WTC11 (cell line): Measurements from ENCODE around the gene BIRC2. TPM values are rescaled to one million over a fixed set of nuclear protein-coding genes. Genes with fewer than 3 reads are reported as not detected.

Experiments used
- ATAC-seq: fragments of 200-7000 bp; cut with Tn5 transposase; 2 replicates; pipeline ENCODE4 v1.10.0; 2021; ENCODE audit warnings: mild to moderate bottlenecking, moderate library complexity
- CTCF ChIA-PET: fragments of 300-600 bp; sonication (Branson Sonifier 250); formaldehyde crosslinking; loops from one replicate; lab custom pipeline; 2021; ENCODE audit warnings: antibody characterized with exemption; lab: Charles Lee
- POLR2A ChIA-PET: fragments of 350-600 bp; sonication (Branson Sonifier 250); formaldehyde crosslinking; loops from one replicate; lab custom pipeline; 2021; ENCODE audit warnings: antibody characterized with exemption; lab: Charles Lee
- DNase-seq: peaks from one replicate; pipeline ENCODE4 v3.0.0; 2021; ENCODE audit warnings: low spot score
- H3K27ac Mint-ChIP-seq: 2 replicates; pipeline ENCODE4 v1.8.0; 2021; ENCODE audit warnings: mixed read lengths
- H3K27me3 Mint-ChIP-seq: 2 replicates; pipeline ENCODE4 v1.8.0; 2021; ENCODE audit warnings: low read depth, mild to moderate bottlenecking, moderate library complexity, mixed read lengths
- H3K36me3 Mint-ChIP-seq: 2 replicates; pipeline ENCODE4 v1.8.0; 2021; ENCODE audit warnings: mixed read lengths
- H3K4me1 Mint-ChIP-seq: 2 replicates; pipeline ENCODE4 v1.8.0; 2022; ENCODE audit warnings: mixed read lengths
- H3K4me3 Mint-ChIP-seq: 2 replicates; pipeline ENCODE4 v1.8.0; 2021; ENCODE audit warnings: mild to moderate bottlenecking, moderate library complexity, mixed read lengths
- H3K9me3 Mint-ChIP-seq: 2 replicates; pipeline ENCODE4 v1.8.0; 2021; ENCODE audit warnings: mixed read lengths
- CREM ChIP-seq: sonication (generic); formaldehyde crosslinking; IDR thresholded peaks from 2 replicates; pipeline ENCODE4 v1.8.1; 2022; ENCODE audit warnings: mild to moderate bottlenecking, missing genetic modification reagents, moderate library complexity
- ESRRA ChIP-seq: sonication (generic); formaldehyde crosslinking; IDR thresholded peaks from 2 replicates; pipeline ENCODE4 v1.8.1; 2022; ENCODE audit warnings: mild to moderate bottlenecking, missing genetic modification reagents, borderline replicate concordance
- ETV6 ChIP-seq: sonication (generic); formaldehyde crosslinking; IDR thresholded peaks from 2 replicates; pipeline ENCODE4 v1.8.1; 2022; ENCODE audit warnings: mild to moderate bottlenecking, missing genetic modification reagents
- FOXJ3 ChIP-seq: sonication (generic); formaldehyde crosslinking; IDR thresholded peaks from 2 replicates; pipeline ENCODE4 v1.9.0; 2021; ENCODE audit warnings: missing genetic modification reagents, mild to moderate bottlenecking, borderline replicate concordance
- ZNF317 ChIP-seq: sonication (generic); formaldehyde crosslinking; IDR thresholded peaks from 2 replicates; pipeline ENCODE4 v1.8.1; 2023; ENCODE audit warnings: low read depth, mild to moderate bottlenecking, moderate library complexity, missing genetic modification reagents, borderline replicate concordance
- ZNF423 ChIP-seq: fragments of 250-450 bp; sonication (Bioruptor Pico); IDR thresholded peaks from 2 replicates; pipeline ENCODE4 v2.1.2; 2022; ENCODE audit warnings: mild to moderate bottlenecking, moderate library complexity
- total RNA-seq: library from RNA; stranded (reverse); gene quantifications from 3 replicates; pipeline ENCODE4 v1.2.3, GENCODE V29; 2021
- TF ChIP-seq, protein P1 (sequence below): sonication (generic); formaldehyde crosslinking; IDR thresholded peaks from 2 replicates; pipeline ENCODE4 v1.8.1; 2023; ENCODE audit warnings: mild to moderate bottlenecking, missing genetic modification reagents, moderate library complexity
- TF ChIP-seq, protein P2 (sequence below): sonication (generic); formaldehyde crosslinking; IDR thresholded peaks from 2 replicates; pipeline ENCODE4 v1.8.1; 2022; ENCODE audit warnings: low read depth, missing genetic modification reagents, borderline replicate concordance
- TF ChIP-seq, protein P3 (sequence below): sonication (generic); formaldehyde crosslinking; IDR thresholded peaks from 2 replicates; pipeline ENCODE4 v1.8.1; 2022; ENCODE audit warnings: mild to moderate bottlenecking, missing genetic modification reagents, moderate library complexity, borderline replicate concordance
- TF ChIP-seq, protein P4 (sequence below): sonication (generic); formaldehyde crosslinking; IDR thresholded peaks from 2 replicates; pipeline ENCODE4 v1.8.1; 2023; ENCODE audit warnings: mild to moderate bottlenecking, moderate library complexity, missing genetic modification reagents
- TF ChIP-seq, protein P5 (sequence below): sonication (generic); formaldehyde crosslinking; IDR thresholded peaks from 2 replicates; pipeline ENCODE4 v1.8.1; 2023; ENCODE audit warnings: mild to moderate bottlenecking, missing genetic modification reagents, borderline replicate concordance
- TF ChIP-seq, protein P6 (sequence below): sonication (generic); formaldehyde crosslinking; conservative IDR thresholded peaks from 2 replicates; pipeline ENCODE4 v1.8.1; 2023; ENCODE audit warnings: mild to moderate bottlenecking, low read depth, missing genetic modification reagents, moderate library complexity
- TF ChIP-seq, protein P7 (sequence below): fragments of 200-600 bp; IDR thresholded peaks from 2 replicates; pipeline ENCODE4 v1.8.0; 2022; ENCODE audit warnings: antibody characterized with exemption
- TF ChIP-seq, protein P8 (sequence below): sonication (generic); formaldehyde crosslinking; IDR thresholded peaks from 2 replicates; pipeline ENCODE4 v1.8.0; 2022; ENCODE audit warnings: missing genetic modification reagents
- TF ChIP-seq, protein P9 (sequence below): sonication (generic); formaldehyde crosslinking; IDR thresholded peaks from 2 replicates; pipeline ENCODE4 v1.8.0; 2022; ENCODE audit warnings: mild to moderate bottlenecking, missing genetic modification reagents

Gene BIRC2
- total RNA-seq, 1 experiment from 2014 or later, result 22.3 TPM

DNA sequence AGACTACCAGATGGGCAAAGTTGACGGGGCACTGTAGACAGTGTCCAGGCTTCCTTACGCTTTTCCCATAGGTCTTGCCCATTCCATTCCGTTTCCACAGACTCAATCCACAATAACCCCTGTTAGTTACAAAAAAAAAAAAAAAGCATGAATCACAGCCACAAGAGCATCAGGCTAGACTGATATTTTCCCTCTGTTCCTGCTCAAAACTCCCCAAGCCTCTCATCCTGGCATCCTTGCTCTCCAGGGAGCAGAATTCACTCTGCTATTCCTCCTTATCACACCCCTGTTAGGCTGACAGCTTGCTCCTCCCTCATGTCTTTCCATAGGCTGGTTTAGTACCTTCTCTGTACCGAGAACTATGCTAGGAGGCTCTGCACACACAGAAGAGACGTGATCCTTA is 63.4 kb downstream of the BIRC2 start (continued):
- TF ChIP-seq, protein P1, sequence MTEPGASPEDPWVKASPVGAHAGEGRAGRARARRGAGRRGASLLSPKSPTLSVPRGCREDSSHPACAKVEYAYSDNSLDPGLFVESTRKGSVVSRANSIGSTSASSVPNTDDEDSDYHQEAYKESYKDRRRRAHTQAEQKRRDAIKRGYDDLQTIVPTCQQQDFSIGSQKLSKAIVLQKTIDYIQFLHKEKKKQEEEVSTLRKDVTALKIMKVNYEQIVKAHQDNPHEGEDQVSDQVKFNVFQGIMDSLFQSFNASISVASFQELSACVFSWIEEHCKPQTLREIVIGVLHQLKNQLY, result no peak
- TF ChIP-seq CREM (CRISPR knock-in tag) (no peak), FOXJ3 (CRISPR knock-in tag) (no peak), ZNF423 (CRISPR knock-in tag) (no peak)
- TF ChIP-seq, protein P2, sequence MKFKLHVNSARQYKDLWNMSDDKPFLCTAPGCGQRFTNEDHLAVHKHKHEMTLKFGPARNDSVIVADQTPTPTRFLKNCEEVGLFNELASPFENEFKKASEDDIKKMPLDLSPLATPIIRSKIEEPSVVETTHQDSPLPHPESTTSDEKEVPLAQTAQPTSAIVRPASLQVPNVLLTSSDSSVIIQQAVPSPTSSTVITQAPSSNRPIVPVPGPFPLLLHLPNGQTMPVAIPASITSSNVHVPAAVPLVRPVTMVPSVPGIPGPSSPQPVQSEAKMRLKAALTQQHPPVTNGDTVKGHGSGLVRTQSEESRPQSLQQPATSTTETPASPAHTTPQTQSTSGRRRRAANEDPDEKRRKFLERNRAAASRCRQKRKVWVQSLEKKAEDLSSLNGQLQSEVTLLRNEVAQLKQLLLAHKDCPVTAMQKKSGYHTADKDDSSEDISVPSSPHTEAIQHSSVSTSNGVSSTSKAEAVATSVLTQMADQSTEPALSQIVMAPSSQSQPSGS (CRISPR knock-in tag), result no peak
- TF ChIP-seq, protein P3, sequence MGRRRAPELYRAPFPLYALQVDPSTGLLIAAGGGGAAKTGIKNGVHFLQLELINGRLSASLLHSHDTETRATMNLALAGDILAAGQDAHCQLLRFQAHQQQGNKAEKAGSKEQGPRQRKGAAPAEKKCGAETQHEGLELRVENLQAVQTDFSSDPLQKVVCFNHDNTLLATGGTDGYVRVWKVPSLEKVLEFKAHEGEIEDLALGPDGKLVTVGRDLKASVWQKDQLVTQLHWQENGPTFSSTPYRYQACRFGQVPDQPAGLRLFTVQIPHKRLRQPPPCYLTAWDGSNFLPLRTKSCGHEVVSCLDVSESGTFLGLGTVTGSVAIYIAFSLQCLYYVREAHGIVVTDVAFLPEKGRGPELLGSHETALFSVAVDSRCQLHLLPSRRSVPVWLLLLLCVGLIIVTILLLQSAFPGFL (CRISPR knock-in tag), result no peak
- TF ChIP-seq, protein P4, sequence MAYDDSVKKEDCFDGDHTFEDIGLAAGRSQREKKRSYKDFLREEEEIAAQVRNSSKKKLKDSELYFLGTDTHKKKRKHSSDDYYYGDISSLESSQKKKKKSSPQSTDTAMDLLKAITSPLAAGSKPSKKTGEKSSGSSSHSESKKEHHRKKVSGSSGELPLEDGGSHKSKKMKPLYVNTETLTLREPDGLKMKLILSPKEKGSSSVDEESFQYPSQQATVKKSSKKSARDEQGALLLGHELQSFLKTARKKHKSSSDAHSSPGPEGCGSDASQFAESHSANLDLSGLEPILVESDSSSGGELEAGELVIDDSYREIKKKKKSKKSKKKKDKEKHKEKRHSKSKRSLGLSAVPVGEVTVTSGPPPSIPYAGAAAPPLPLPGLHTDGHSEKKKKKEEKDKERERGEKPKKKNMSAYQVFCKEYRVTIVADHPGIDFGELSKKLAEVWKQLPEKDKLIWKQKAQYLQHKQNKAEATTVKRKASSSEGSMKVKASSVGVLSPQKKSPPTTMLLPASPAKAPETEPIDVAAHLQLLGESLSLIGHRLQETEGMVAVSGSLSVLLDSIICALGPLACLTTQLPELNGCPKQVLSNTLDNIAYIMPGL (CRISPR knock-in tag), result no peak

DNA sequence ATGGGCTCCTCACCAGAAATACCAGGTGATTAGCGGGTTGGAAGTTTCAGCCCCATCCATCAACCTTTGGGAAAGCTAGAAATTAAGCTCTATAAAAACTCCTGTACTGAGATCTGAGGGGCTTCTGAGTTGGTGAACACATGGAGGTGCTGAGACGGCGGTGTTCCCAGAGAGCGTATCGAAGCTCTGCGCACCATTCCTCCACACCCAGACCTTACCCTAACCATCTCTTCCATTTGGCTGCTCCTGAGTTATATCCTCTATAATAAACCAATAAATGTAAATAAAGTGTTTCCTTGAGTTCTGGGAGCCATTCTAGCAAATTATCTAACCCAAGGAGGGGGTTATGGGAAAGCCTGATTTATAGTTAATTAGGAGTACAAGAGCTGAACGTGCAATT is 64.1 kb downstream of the BIRC2 start:
- no peaks in the 10 kb centered on the region for H3K27me3 Mint-ChIP-seq
- peaks cover 2% of the 10 kb centered on the region; the same call in 1 of the 2 replicates for H3K36me3 Mint-ChIP-seq
- H3K9me3 Mint-ChIP-seq, result no peaks in the 10 kb centered on the region
- DNase-seq (no peak), ATAC-seq (no peak)
- H3K4me1 Mint-ChIP-seq, result peaks cover 23% of the 10 kb centered on the region
- no peak overlapping the region for H3K4me3 Mint-ChIP-seq
- ChIA-PET CTCF (interaction anchor here (0.6 kb wide), 1 partner anchor 17 kb away, joined by 3 read pairs; no protein-coding TSS in a partner anchor), POLR2A (no interaction called here)
- H3K27ac Mint-ChIP-seq, result no peak overlapping the region
- TF ChIP-seq, protein P5, sequence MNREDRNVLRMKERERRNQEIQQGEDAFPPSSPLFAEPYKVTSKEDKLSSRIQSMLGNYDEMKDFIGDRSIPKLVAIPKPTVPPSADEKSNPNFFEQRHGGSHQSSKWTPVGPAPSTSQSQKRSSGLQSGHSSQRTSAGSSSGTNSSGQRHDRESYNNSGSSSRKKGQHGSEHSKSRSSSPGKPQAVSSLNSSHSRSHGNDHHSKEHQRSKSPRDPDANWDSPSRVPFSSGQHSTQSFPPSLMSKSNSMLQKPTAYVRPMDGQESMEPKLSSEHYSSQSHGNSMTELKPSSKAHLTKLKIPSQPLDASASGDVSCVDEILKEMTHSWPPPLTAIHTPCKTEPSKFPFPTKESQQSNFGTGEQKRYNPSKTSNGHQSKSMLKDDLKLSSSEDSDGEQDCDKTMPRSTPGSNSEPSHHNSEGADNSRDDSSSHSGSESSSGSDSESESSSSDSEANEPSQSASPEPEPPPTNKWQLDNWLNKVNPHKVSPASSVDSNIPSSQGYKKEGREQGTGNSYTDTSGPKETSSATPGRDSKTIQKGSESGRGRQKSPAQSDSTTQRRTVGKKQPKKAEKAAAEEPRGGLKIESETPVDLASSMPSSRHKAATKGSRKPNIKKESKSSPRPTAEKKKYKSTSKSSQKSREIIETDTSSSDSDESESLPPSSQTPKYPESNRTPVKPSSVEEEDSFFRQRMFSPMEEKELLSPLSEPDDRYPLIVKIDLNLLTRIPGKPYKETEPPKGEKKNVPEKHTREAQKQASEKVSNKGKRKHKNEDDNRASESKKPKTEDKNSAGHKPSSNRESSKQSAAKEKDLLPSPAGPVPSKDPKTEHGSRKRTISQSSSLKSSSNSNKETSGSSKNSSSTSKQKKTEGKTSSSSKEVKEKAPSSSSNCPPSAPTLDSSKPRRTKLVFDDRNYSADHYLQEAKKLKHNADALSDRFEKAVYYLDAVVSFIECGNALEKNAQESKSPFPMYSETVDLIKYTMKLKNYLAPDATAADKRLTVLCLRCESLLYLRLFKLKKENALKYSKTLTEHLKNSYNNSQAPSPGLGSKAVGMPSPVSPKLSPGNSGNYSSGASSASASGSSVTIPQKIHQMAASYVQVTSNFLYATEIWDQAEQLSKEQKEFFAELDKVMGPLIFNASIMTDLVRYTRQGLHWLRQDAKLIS (CRISPR knock-in tag), result no peak
- TF ChIP-seq, protein P1, result no peak
- TF ChIP-seq ZNF317, result no peak
- TF ChIP-seq, protein P6, sequence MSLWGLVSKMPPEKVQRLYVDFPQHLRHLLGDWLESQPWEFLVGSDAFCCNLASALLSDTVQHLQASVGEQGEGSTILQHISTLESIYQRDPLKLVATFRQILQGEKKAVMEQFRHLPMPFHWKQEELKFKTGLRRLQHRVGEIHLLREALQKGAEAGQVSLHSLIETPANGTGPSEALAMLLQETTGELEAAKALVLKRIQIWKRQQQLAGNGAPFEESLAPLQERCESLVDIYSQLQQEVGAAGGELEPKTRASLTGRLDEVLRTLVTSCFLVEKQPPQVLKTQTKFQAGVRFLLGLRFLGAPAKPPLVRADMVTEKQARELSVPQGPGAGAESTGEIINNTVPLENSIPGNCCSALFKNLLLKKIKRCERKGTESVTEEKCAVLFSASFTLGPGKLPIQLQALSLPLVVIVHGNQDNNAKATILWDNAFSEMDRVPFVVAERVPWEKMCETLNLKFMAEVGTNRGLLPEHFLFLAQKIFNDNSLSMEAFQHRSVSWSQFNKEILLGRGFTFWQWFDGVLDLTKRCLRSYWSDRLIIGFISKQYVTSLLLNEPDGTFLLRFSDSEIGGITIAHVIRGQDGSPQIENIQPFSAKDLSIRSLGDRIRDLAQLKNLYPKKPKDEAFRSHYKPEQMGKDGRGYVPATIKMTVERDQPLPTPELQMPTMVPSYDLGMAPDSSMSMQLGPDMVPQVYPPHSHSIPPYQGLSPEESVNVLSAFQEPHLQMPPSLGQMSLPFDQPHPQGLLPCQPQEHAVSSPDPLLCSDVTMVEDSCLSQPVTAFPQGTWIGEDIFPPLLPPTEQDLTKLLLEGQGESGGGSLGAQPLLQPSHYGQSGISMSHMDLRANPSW (CRISPR knock-in tag), result no peak
- TF ChIP-seq, protein P7, sequence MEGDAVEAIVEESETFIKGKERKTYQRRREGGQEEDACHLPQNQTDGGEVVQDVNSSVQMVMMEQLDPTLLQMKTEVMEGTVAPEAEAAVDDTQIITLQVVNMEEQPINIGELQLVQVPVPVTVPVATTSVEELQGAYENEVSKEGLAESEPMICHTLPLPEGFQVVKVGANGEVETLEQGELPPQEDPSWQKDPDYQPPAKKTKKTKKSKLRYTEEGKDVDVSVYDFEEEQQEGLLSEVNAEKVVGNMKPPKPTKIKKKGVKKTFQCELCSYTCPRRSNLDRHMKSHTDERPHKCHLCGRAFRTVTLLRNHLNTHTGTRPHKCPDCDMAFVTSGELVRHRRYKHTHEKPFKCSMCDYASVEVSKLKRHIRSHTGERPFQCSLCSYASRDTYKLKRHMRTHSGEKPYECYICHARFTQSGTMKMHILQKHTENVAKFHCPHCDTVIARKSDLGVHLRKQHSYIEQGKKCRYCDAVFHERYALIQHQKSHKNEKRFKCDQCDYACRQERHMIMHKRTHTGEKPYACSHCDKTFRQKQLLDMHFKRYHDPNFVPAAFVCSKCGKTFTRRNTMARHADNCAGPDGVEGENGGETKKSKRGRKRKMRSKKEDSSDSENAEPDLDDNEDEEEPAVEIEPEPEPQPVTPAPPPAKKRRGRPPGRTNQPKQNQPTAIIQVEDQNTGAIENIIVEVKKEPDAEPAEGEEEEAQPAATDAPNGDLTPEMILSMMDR, result no peak
- TF ChIP-seq ETV6 (CRISPR knock-in tag), result no peak
- TF ChIP-seq, protein P8, sequence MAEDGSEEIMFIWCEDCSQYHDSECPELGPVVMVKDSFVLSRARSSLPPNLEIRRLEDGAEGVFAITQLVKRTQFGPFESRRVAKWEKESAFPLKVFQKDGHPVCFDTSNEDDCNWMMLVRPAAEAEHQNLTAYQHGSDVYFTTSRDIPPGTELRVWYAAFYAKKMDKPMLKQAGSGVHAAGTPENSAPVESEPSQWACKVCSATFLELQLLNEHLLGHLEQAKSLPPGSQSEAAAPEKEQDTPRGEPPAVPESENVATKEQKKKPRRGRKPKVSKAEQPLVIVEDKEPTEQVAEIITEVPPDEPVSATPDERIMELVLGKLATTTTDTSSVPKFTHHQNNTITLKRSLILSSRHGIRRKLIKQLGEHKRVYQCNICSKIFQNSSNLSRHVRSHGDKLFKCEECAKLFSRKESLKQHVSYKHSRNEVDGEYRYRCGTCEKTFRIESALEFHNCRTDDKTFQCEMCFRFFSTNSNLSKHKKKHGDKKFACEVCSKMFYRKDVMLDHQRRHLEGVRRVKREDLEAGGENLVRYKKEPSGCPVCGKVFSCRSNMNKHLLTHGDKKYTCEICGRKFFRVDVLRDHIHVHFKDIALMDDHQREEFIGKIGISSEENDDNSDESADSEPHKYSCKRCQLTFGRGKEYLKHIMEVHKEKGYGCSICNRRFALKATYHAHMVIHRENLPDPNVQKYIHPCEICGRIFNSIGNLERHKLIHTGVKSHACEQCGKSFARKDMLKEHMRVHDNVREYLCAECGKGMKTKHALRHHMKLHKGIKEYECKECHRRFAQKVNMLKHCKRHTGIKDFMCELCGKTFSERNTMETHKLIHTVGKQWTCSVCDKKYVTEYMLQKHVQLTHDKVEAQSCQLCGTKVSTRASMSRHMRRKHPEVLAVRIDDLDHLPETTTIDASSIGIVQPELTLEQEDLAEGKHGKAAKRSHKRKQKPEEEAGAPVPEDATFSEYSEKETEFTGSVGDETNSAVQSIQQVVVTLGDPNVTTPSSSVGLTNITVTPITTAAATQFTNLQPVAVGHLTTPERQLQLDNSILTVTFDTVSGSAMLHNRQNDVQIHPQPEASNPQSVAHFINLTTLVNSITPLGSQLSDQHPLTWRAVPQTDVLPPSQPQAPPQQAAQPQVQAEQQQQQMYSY (CRISPR knock-in tag), result no peak
- TF ChIP-seq, protein P9, sequence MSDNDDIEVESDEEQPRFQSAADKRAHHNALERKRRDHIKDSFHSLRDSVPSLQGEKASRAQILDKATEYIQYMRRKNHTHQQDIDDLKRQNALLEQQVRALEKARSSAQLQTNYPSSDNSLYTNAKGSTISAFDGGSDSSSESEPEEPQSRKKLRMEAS (CRISPR knock-in tag), result no peak
- TF ChIP-seq ESRRA (CRISPR knock-in tag), result no peak
